Measurements from ENCODE around the gene ZCCHC7.

ZCCHC7 gene

DNA sequence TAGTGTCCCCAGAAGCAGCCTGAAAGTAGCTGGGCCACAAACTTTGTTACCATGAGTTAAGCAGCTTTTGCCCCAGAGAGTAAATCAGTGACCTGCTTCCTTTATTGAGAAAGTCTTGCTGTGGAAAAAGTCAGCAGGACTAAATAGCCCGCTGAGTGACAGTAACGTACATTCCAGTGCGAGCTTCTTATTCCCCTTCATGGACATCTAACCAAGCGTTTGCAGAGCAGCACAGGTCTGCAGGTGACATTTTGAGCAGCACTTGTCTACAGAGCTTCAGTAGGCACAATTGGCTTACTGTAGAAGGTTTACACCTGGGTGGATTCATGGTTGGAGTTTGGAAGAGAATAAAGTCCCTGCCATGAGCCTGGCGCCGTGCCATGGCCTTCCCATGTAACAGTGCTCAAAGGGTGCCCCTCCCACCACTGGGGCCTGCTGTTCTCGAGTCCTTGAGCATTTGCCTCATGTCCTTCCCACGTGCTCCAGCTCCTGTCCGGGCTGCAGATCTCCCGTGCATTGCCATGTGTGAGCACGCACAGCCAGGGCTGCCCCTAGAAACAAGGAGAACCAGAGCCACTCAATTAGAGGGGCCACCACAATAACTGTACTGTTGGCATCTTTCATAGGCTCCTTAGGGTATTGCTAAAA, 260.8 kb downstream of the ZCCHC7 start:
- H3K36me3 Mint-ChIP-seq (ENCODE audit: low read depth), result no peaks in the 10 kb centered on the region
- DNase-seq, result no peak
- TF ChIP-seq CTCF (IDR thresholded peaks at IDR 0.05), result no peak

GRCh38 chr9:37382161-37382981, 262.0 kb downstream of the ZCCHC7 start:
- no peak for DNase-seq
- no peak overlapping the region for H3K27ac Mint-ChIP-seq
- no peak overlapping the region for H3K4me3 Mint-ChIP-seq
- no peak for TF ChIP-seq CTCF (IDR thresholded peaks at IDR 0.05)
- H3K4me1 Mint-ChIP-seq, result no peaks in the 10 kb centered on the region
- no peaks in the 10 kb centered on the region for H3K9me3 Mint-ChIP-seq
- H3K27me3 Mint-ChIP-seq (ENCODE audit: low read depth, poor library complexity), result peaks cover 9% of the 10 kb centered on the region
- no peaks in the 10 kb centered on the region for H3K36me3 Mint-ChIP-seq (ENCODE audit: low read depth)

More for the DNA sequence above, 260.8 kb downstream of the ZCCHC7 start:
- no peak overlapping the region for H3K27ac Mint-ChIP-seq
- H3K27me3 Mint-ChIP-seq (ENCODE audit: low read depth, poor library complexity), result peaks cover 15% of the 10 kb centered on the region
- no peaks in the 10 kb centered on the region for H3K9me3 Mint-ChIP-seq
- H3K4me1 Mint-ChIP-seq, result no peaks in the 10 kb centered on the region
- no peak overlapping the region for H3K4me3 Mint-ChIP-seq

DNA sequence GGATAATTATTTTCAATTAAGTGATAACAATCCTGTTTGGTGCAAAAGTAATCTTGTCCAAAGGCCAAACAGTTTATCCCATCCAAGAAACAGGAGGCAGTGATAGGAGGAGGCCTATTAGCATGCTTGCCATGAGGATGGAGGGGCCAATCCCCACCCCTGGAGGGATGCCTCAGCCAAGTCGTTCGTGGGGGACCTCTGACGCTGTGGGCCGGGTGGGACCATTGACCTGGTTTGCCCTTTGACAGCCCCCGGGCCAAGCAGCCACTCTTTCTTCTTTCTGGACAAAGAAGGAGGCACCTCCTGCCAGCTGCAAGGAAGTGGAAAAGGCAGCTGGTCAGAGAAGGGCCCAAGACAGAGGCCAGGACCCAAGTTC, 262.6 kb downstream of the ZCCHC7 start:
- no peaks in the 10 kb centered on the region for H3K9me3 Mint-ChIP-seq
- no peak for DNase-seq
- H3K4me3 Mint-ChIP-seq, result no peak overlapping the region
- peaks cover 6% of the 10 kb centered on the region for H3K27me3 Mint-ChIP-seq (ENCODE audit: low read depth, poor library complexity)
- H3K4me1 Mint-ChIP-seq, result no peaks in the 10 kb centered on the region
- no peaks in the 10 kb centered on the region for H3K36me3 Mint-ChIP-seq (ENCODE audit: low read depth)
- no peak for TF ChIP-seq CTCF (IDR thresholded peaks at IDR 0.05)
- H3K27ac Mint-ChIP-seq, result no peak overlapping the region

GRCh38 chr9:37383393-37383792, 263.0 kb downstream of the ZCCHC7 start:
- no peak overlapping the region for H3K27ac Mint-ChIP-seq
- no peak overlapping the region for H3K4me3 Mint-ChIP-seq
- DNase-seq, result no peak
- peaks cover 6% of the 10 kb centered on the region for H3K27me3 Mint-ChIP-seq (ENCODE audit: low read depth, poor library complexity)
- H3K9me3 Mint-ChIP-seq, result no peaks in the 10 kb centered on the region
- H3K4me1 Mint-ChIP-seq, result no peaks in the 10 kb centered on the region
- TF ChIP-seq CTCF (IDR thresholded peaks at IDR 0.05), result no peak
- H3K36me3 Mint-ChIP-seq (ENCODE audit: low read depth), result no peaks in the 10 kb centered on the region

DNA sequence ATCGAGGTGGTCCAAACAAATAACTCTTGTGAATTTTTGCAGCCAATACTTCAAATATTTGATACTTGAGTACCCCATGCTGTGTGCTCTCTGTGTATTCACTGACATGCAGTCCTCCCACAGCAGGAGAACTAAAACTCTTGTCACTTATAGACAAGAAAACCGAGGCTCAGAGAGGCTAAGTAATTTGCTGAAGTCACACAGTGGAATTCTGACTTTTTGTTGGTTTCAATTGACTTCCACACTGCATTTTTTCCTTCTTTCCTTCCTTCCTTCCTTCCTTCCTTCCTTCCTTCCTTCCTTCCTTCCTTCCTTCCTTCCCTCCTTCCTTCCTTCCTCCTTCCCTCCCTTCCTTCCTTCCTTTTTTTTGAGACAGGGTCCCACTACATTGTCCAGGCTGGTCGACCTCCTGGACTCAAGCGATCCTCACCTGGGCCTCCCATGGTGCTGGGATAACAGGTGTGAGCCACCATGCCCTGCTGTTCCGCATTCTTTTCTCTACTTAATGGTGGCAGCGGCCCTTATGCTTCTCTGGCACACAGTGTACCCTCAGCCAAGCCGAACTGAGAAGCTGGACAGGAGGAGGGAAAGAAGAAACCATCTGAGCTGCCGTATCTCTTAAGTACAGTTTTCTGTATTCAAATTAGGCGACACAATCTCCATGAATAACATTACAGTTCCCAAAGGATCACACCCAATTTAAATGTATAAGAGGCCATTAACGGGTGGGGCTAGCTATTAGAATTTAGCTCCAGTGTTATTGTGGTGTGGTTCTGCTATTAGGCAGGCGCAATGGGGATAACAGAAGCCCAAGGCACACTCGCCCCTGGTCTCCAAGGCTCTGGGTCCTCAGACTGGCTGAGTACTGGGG, 263.7 kb downstream of the ZCCHC7 start:
- TF ChIP-seq CTCF (IDR thresholded peaks at IDR 0.05), result no peak
- no peaks in the 10 kb centered on the region for H3K36me3 Mint-ChIP-seq (ENCODE audit: low read depth)
- no peaks in the 10 kb centered on the region for H3K4me1 Mint-ChIP-seq
- H3K27me3 Mint-ChIP-seq (ENCODE audit: low read depth, poor library complexity), result peaks cover 8% of the 10 kb centered on the region
- H3K4me3 Mint-ChIP-seq, result no peak overlapping the region
- no peaks in the 10 kb centered on the region for H3K9me3 Mint-ChIP-seq
- no peak for DNase-seq
- no peak overlapping the region for H3K27ac Mint-ChIP-seq
